Erythroblast (primary cell): ENCODE data around the gene WNT3A.

Experiments used
- GATA1 ChIP-seq: IDR thresholded peaks from 2 replicates; pipeline ENCODE4 v1.6.1; 2011; ENCODE audit warnings: low read depth, mild to moderate bottlenecking, control low read depth, low read length, moderate library complexity
- POLR2A ChIP-seq: IDR thresholded peaks from 2 replicates; pipeline ENCODE4 v1.6.1; 2011; ENCODE audit warnings: mild to moderate bottlenecking, low read length

GRCh38 chr1:227994632-227995300 is 12.0 kb upstream of the WNT3A start:
- TF ChIP-seq POLR2A (no peak), GATA1 (no peak)
